ENCODE results near the gene HIF3A.

The HIF3A gene

GRCh38 chr19:46386996-46387712 is 90.3 kb downstream of the HIF3A start:
- DNase-seq: no peak

- no peak for DNase-seq
These were observed 90.9 kb downstream of the HIF3A start for GRCh38 chr19:46387713-46388130.

GRCh38 chr19:46388311-46389095 is 91.7 kb downstream of the HIF3A start:
- DNase-seq: no peak

- DNase-seq: no peak
These were observed 93.4 kb downstream of the HIF3A start for GRCh38 chr19:46390121-46390858.

GRCh38 chr19:46390866-46391265 is 94.0 kb downstream of the HIF3A start:
- no peak for DNase-seq

- no peak for DNase-seq
These were observed 94.7 kb downstream of the HIF3A start for GRCh38 chr19:46391296-46392251.

GRCh38 chr19:46392252-46392801 is 95.5 kb downstream of the HIF3A start:
- no peak for DNase-seq

- no peak for DNase-seq
These were observed 96.0 kb downstream of the HIF3A start for GRCh38 chr19:46392837-46393236.
